ENCODE data around the gene NFAT5. TPM values are rescaled to one million over a fixed set of nuclear protein-coding genes. Genes with fewer than 3 reads are reported as not detected.
"Not testable (repeated sequence)": the region's sequence is repeated elsewhere in the genome, so short reads cannot be mapped to it uniquely, and the experiment has no call there.

The NFAT5 gene
- total RNA-seq, 2 donors from 2014 or later: 87.1 to 94.6 TPM

- peaks cover 12% of the 10 kb centered on the region for H3K27me3 Mint-ChIP-seq (ENCODE audit: low read depth)
- ATAC-seq (replicated peaks in 1 of 2): no peak
- no peaks in the 10 kb centered on the region for H3K9me3 Mint-ChIP-seq
- peaks cover 36% of the 10 kb centered on the region for H3K4me1 Mint-ChIP-seq (ENCODE audit: low read depth)
- no peak for DNase-seq
- H3K36me3 Mint-ChIP-seq (ENCODE audit: insufficient read depth in 2 of 2): no peaks in the 10 kb centered on the region
- no peak overlapping the region for H3K4me3 Mint-ChIP-seq
- H3K27ac Mint-ChIP-seq: no peak overlapping the region
Observed at GRCh38 chr16:69535123-69536050, 30.4 kb upstream of the NFAT5 start.

GRCh38 chr16:69537706-69538080 lies 28.1 kb upstream of the NFAT5 start:
- no peak for ATAC-seq (replicated peaks in 1 of 2)
- Mint-ChIP-seq H3K36me3 (ENCODE audit: insufficient read depth in 2 of 2) (no peaks in the 10 kb centered on the region), H3K9me3 (no peaks in the 10 kb centered on the region), H3K27me3 (ENCODE audit: low read depth) (peaks cover 8% of the 10 kb centered on the region), H3K27ac (no peak overlapping the region), H3K4me3 (no peak overlapping the region), H3K4me1 (ENCODE audit: low read depth) (peaks cover 18% of the 10 kb centered on the region)
- DNase-seq: no peak

DNA sequence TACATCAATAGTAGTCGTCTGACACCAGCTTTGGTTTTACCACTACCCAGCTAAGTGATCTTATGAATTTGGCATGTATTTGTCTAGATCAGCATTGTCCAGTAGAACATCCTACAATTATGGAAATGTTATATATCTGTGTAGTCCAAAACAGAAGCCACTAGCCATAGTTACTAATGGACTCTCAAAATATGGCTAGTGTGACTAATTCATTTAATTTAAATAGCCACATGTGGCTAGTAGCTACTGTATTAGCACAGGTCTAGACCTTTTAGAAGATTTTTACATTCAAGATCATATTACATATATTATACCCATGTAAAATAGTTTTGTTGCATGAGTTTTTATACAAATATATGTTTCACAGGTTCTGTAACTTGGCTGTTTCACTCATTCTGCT lies 27.0 kb upstream of the NFAT5 start:
- DNase-seq (no peak), ATAC-seq (replicated peaks in 1 of 2) (no peak)
- no peaks in the 10 kb centered on the region for H3K36me3 Mint-ChIP-seq (ENCODE audit: insufficient read depth in 2 of 2)
- H3K4me1 Mint-ChIP-seq (ENCODE audit: low read depth): peaks cover 11% of the 10 kb centered on the region
- no peaks in the 10 kb centered on the region for H3K27me3 Mint-ChIP-seq (ENCODE audit: low read depth)
- H3K9me3 Mint-ChIP-seq: no peaks in the 10 kb centered on the region
- H3K27ac Mint-ChIP-seq: no peak overlapping the region
- no peak overlapping the region for H3K4me3 Mint-ChIP-seq

- Mint-ChIP-seq H3K4me3 (no peak overlapping the region), H3K27me3 (ENCODE audit: low read depth) (no peaks in the 10 kb centered on the region), H3K9me3 (no peaks in the 10 kb centered on the region), H3K4me1 (ENCODE audit: low read depth) (no peaks in the 10 kb centered on the region), H3K36me3 (ENCODE audit: insufficient read depth in 2 of 2) (no peaks in the 10 kb centered on the region), H3K27ac (no peak overlapping the region)
- DNase-seq (no peak), ATAC-seq (replicated peaks in 1 of 2) (no peak)
Observed at GRCh38 chr16:69542974-69543373, 22.8 kb upstream of the NFAT5 start.

DNA sequence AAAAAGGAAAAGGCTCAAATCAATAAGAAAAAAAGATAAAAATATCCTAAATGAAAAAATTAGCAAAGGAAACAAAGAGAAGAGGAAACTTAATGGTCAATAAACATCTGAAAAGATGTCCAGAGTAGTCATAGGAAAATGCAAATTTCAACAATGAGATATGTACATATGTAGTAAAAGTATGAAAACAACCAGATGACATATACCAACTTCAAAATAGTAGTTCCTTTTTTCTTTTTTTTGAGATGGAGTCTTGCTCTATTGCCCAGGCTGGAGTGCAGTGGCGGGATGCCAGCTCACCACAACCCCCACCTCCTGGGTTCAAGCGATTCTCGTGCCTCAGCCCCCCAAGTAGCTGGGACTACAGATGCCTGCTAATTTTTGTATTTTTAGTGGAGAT lies 21.7 kb upstream of the NFAT5 start:
- no peak for DNase-seq
- Mint-ChIP-seq H3K27me3 (ENCODE audit: low read depth) (no peaks in the 10 kb centered on the region), H3K4me3 (no peak overlapping the region), H3K9me3 (no peaks in the 10 kb centered on the region), H3K27ac (no peak overlapping the region), H3K4me1 (ENCODE audit: low read depth) (no peaks in the 10 kb centered on the region), H3K36me3 (ENCODE audit: insufficient read depth in 2 of 2) (no peaks in the 10 kb centered on the region)
- no peak for ATAC-seq (replicated peaks in 1 of 2)

- H3K27ac Mint-ChIP-seq; H3K36me3 Mint-ChIP-seq (ENCODE audit: insufficient read depth in 2 of 2); H3K4me3 Mint-ChIP-seq; H3K27me3 Mint-ChIP-seq (ENCODE audit: low read depth); DNase-seq; H3K4me1 Mint-ChIP-seq (ENCODE audit: low read depth); ATAC-seq (replicated peaks in 1 of 2); H3K9me3 Mint-ChIP-seq: not testable (repeated sequence)
Observed at GRCh38 chr16:69546663-69547062, 19.1 kb upstream of the NFAT5 start.

- no peak overlapping the region for H3K27ac Mint-ChIP-seq
- H3K9me3 Mint-ChIP-seq: peaks cover 2 to 6% of the 10 kb centered on the region in 2 donors
- ATAC-seq (replicated peaks in 1 of 2) (no peak), DNase-seq (no peak)
- no peaks in the 10 kb centered on the region for H3K27me3 Mint-ChIP-seq (ENCODE audit: low read depth)
- peaks cover 22% of the 10 kb centered on the region for H3K4me1 Mint-ChIP-seq (ENCODE audit: low read depth)
- H3K4me3 Mint-ChIP-seq: no peak overlapping the region
- H3K36me3 Mint-ChIP-seq (ENCODE audit: insufficient read depth in 2 of 2): peaks cover 0 to 2% of the 10 kb centered on the region in 2 donors
Observed at GRCh38 chr16:69553332-69553731, 12.4 kb upstream of the NFAT5 start.

GRCh38 chr16:69554495-69554894 lies 11.3 kb upstream of the NFAT5 start:
- no peak overlapping the region for H3K4me3 Mint-ChIP-seq
- DNase-seq (no peak), ATAC-seq (replicated peaks in 1 of 2) (no peak)
- peaks cover 2 to 6% of the 10 kb centered on the region in 2 donors for H3K9me3 Mint-ChIP-seq
- H3K36me3 Mint-ChIP-seq (ENCODE audit: insufficient read depth in 2 of 2): peaks cover 0 to 2% of the 10 kb centered on the region in 2 donors
- peaks cover 26% of the 10 kb centered on the region for H3K4me1 Mint-ChIP-seq (ENCODE audit: low read depth)
- H3K27ac Mint-ChIP-seq: no peak overlapping the region
- no peaks in the 10 kb centered on the region for H3K27me3 Mint-ChIP-seq (ENCODE audit: low read depth)

DNA sequence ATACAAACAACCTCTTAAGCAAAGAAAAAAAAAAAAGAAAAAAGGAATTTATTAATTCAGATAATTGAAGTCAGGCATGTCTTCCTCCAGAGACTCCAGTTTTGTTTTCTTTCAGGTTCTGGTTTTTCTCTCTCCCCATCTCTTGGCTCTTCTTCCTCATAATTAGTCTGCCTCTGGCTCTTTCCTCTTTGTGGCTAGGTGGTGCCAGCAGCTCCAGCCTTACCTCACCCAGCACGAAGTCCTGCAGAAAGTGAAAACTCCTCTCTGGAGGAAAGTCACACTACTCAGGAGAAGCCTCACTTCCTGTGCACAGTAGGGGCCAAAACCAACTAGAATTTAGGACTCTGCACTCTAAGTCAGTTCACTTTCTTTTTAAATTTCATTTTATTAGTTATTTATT lies 10.3 kb upstream of the NFAT5 start:
- no peaks in the 10 kb centered on the region for H3K27me3 Mint-ChIP-seq (ENCODE audit: low read depth)
- H3K36me3 Mint-ChIP-seq (ENCODE audit: insufficient read depth in 2 of 2): peaks cover 0 to 2% of the 10 kb centered on the region in 2 donors
- H3K4me3 Mint-ChIP-seq: peak overlapping the region in 1 of 2 donors; percentile 36
- no peak for DNase-seq
- H3K4me1 Mint-ChIP-seq (ENCODE audit: low read depth): peaks cover 29% of the 10 kb centered on the region
- no peak for ATAC-seq (replicated peaks in 1 of 2)
- H3K9me3 Mint-ChIP-seq: peaks cover 2 to 6% of the 10 kb centered on the region in 2 donors
- H3K27ac Mint-ChIP-seq: no peak overlapping the region

DNA sequence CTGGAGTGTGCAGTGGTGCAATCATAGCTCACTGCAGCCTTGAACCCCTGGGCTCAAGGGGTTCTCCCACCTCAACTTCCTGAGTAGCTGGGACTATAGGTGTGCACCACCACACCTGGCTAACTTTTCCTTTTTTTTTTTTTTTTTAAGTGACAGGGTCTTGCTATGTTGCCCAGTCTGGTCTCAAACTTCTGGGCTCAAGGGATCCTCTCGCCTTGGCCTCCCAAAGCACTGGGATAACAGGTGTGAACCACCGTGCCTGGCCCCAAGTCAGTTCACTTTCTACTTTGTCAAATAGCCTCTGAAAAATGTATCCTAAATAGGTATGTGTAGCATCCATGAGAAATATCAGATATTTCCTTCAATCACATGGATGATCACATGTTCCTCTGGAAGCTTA lies 9.9 kb upstream of the NFAT5 start:
- H3K36me3 Mint-ChIP-seq (ENCODE audit: insufficient read depth in 2 of 2): peaks cover 0 to 2% of the 10 kb centered on the region in 2 donors
- ATAC-seq (replicated peaks in 1 of 2): no peak
- peaks cover 2 to 6% of the 10 kb centered on the region in 2 donors for H3K9me3 Mint-ChIP-seq
- H3K4me3 Mint-ChIP-seq: no peak overlapping the region
- no peak overlapping the region for H3K27ac Mint-ChIP-seq
- H3K27me3 Mint-ChIP-seq (ENCODE audit: low read depth): no peaks in the 10 kb centered on the region
- no peak for DNase-seq
- H3K4me1 Mint-ChIP-seq (ENCODE audit: low read depth): peaks cover 33% of the 10 kb centered on the region

- Mint-ChIP-seq H3K4me1 (ENCODE audit: low read depth) (peaks cover 58% of the 10 kb centered on the region), H3K9me3 (peaks cover 2 to 6% of the 10 kb centered on the region in 2 donors), H3K27me3 (ENCODE audit: low read depth) (no peaks in the 10 kb centered on the region), H3K36me3 (ENCODE audit: insufficient read depth in 2 of 2) (peaks cover 0 to 2% of the 10 kb centered on the region in 2 donors), H3K4me3 (no peak overlapping the region), H3K27ac (no peak overlapping the region)
- ATAC-seq (replicated peaks in 1 of 2) (no peak), DNase-seq (no peak)
Observed at GRCh38 chr16:69559164-69559563, 6.6 kb upstream of the NFAT5 start.

GRCh38 chr16:69561367-69561766 lies 4.4 kb upstream of the NFAT5 start:
- not testable (repeated sequence) for H3K9me3 Mint-ChIP-seq; H3K27me3 Mint-ChIP-seq (ENCODE audit: low read depth); H3K27ac Mint-ChIP-seq; ATAC-seq (replicated peaks in 1 of 2); H3K36me3 Mint-ChIP-seq (ENCODE audit: insufficient read depth in 2 of 2); H3K4me3 Mint-ChIP-seq; DNase-seq
- H3K4me1 Mint-ChIP-seq (ENCODE audit: low read depth): peaks cover 44% of the 10 kb centered on the region

GRCh38 chr16:69561901-69562300 lies 3.9 kb upstream of the NFAT5 start:
- Mint-ChIP-seq H3K27ac (peak overlapping the region; percentile 28), H3K9me3 (peaks cover 2 to 3% of the 10 kb centered on the region in 2 donors), H3K4me1 (ENCODE audit: low read depth) (peaks cover 44% of the 10 kb centered on the region), H3K36me3 (ENCODE audit: insufficient read depth in 2 of 2) (peaks cover 5 to 8% of the 10 kb centered on the region in 2 donors), H3K27me3 (ENCODE audit: low read depth) (no peaks in the 10 kb centered on the region), H3K4me3 (peak overlapping the region in 1 of 2 donors; percentile 46)
- no peak for ATAC-seq (replicated peaks in 1 of 2)
- DNase-seq: no peak

- H3K9me3 Mint-ChIP-seq: no peaks in the 10 kb centered on the region
- DNase-seq (no peak), ATAC-seq (replicated peaks in 1 of 2) (no peak)
- H3K4me3 Mint-ChIP-seq: no peak overlapping the region
- H3K4me1 Mint-ChIP-seq (ENCODE audit: low read depth): peaks cover 49% of the 10 kb centered on the region
- H3K36me3 Mint-ChIP-seq (ENCODE audit: insufficient read depth in 2 of 2): peaks cover 11 to 16% of the 10 kb centered on the region in 2 donors
- H3K27me3 Mint-ChIP-seq (ENCODE audit: low read depth): no peaks in the 10 kb centered on the region
- no peak overlapping the region for H3K27ac Mint-ChIP-seq
Observed at GRCh38 chr16:69562813-69563212, 3.0 kb upstream of the NFAT5 start.
